Thymus (tissue), 2 donors: ENCODE results near the gene SPDYE9. TPM values are rescaled to one million over a fixed set of nuclear protein-coding genes. Genes with fewer than 3 reads are reported as not detected.

ENCODE experiments used
- polyA plus RNA-seq: library from polyadenylated mRNA; stranded (reverse); fragments of 200-250 nt; gene quantifications from one replicate; pipeline ENCODE4 v1.2.3, GENCODE V29; 2013
- total RNA-seq: library from RNA; stranded (reverse); fragments of 120-200 nt; gene quantifications from one replicate; pipeline ENCODE4 v1.2.4, GENCODE V29; 2013
- donor health status: healthy.

SPDYE9 gene
- total and polyA plus RNA-seq, 2 donors = 0.07 TPM; not detected in 1

Other genes starting within 250 kb of the SPDYE9 start
- gene POM121, start 160.9 kb downstream of the SPDYE9 start, total RNA-seq = 3.9 TPM
- gene POM121, start 160.9 kb downstream of the SPDYE9 start, polyA plus RNA-seq = 14.4 TPM
- 0.09 TPM for gene TRIM74, start 116.6 kb downstream of the SPDYE9 start, total RNA-seq
- 3.2 TPM for gene TRIM74, start 116.6 kb downstream of the SPDYE9 start, polyA plus RNA-seq
- not detected for gene SPDYE8, start 56.3 kb downstream of the SPDYE9 start, total RNA-seq
- gene SPDYE8, start 56.3 kb downstream of the SPDYE9 start, polyA plus RNA-seq = 0.07 TPM
- not detected for gene SPDYE11, start 28.1 kb downstream of the SPDYE9 start, total RNA-seq
- 0.07 TPM for gene SPDYE11, start 28.1 kb downstream of the SPDYE9 start, polyA plus RNA-seq
- 28.9 TPM for gene NSUN5, start 222.8 kb upstream of the SPDYE9 start, total RNA-seq
- gene NSUN5, start 222.8 kb upstream of the SPDYE9 start, polyA plus RNA-seq = 42.1 TPM
- gene TRIM50, start 242.0 kb upstream of the SPDYE9 start, total RNA-seq = 0.09 TPM
- gene TRIM50, start 242.0 kb upstream of the SPDYE9 start, polyA plus RNA-seq = 0.21 TPM
- gene FKBP6, start 242.1 kb upstream of the SPDYE9 start, total RNA-seq = 0.19 TPM
- 0.50 TPM for gene FKBP6, start 242.1 kb upstream of the SPDYE9 start, polyA plus RNA-seq